Measurements from ENCODE around the gene SIK2. TPM values are rescaled to one million over a fixed set of nuclear protein-coding genes. Genes with fewer than 3 reads are reported as not detected.

SIK2 gene
- total RNA-seq, 4 donors from 2014 or later = 16.2 to 27.6 (median 20.9) TPM

- H3K4me1 ChIP-seq = peaks cover 5 to 44% (median 19%) of the 10 kb centered on the region in 3 donors
- H3K27me3 ChIP-seq = no peaks in the 10 kb centered on the region
- no peak overlapping the region for H3K27ac ChIP-seq
- peaks cover 0 to 58% of the 10 kb centered on the region in 2 donors for H3K36me3 ChIP-seq
- WGBS, 2 donors (ENCODE audit: low coverage in 1 of 2) = 85 to 100% methylated on average over 2 of the region's 2 CpGs
- TF ChIP-seq EP300 (IDR thresholded peaks at IDR 0.05) = no peak
- no peak for TF ChIP-seq POLR2A (IDR thresholded peaks at IDR 0.05)
- TF ChIP-seq CTCF (IDR thresholded peaks at IDR 0.05) = no peak
- no peak for TF ChIP-seq POLR2AphosphoS5 (IDR thresholded peaks at IDR 0.05)
- no peak overlapping the region for H3K4me3 ChIP-seq
- ATAC-seq = no peak
- H3K9me3 ChIP-seq = no peaks in the 10 kb centered on the region
Observed at GRCh38 chr11:111741751-111742150, 139.5 kb downstream of the SIK2 start.

GRCh38 chr11:111743700-111744099 is 141.5 kb downstream of the SIK2 start:
- Histone ChIP-seq H3K9me3 (no peaks in the 10 kb centered on the region), H3K27me3 (no peaks in the 10 kb centered on the region), H3K27ac (no peak overlapping the region), H3K36me3 (peaks cover 0 to 77% of the 10 kb centered on the region in 2 donors), H3K4me3 (no peak overlapping the region), H3K4me1 (peaks cover 0 to 24% (median 0%) of the 10 kb centered on the region in 3 donors)
- TF ChIP-seq POLR2AphosphoS5 (IDR thresholded peaks at IDR 0.05) = no peak
- TF ChIP-seq POLR2A (IDR thresholded peaks at IDR 0.05) = no peak
- TF ChIP-seq CTCF (IDR thresholded peaks at IDR 0.05) = no peak
- no peak for TF ChIP-seq EP300 (IDR thresholded peaks at IDR 0.05)
- ATAC-seq = no peak
- WGBS, 2 donors (ENCODE audit: low coverage in 1 of 2) = 83 to 85% methylated on average over 1 to 2 of the region's 2 CpGs

- Histone ChIP-seq H3K36me3 (peaks cover 0 to 87% of the 10 kb centered on the region in 2 donors), H3K27me3 (no peaks in the 10 kb centered on the region), H3K27ac (peak overlapping the region; percentile 35 to 71 (median 58)), H3K4me1 (peaks cover 0 to 19% (median 0%) of the 10 kb centered on the region in 3 donors), H3K4me3 (no peak overlapping the region), H3K9me3 (no peaks in the 10 kb centered on the region)
- TF ChIP-seq POLR2AphosphoS5 (IDR thresholded peaks at IDR 0.05) (no peak), POLR2A (IDR thresholded peaks at IDR 0.05) (no peak), EP300 (IDR thresholded peaks at IDR 0.05) (no peak), CTCF (IDR thresholded peaks at IDR 0.05) (no peak)
- WGBS, 2 donors (ENCODE audit: low coverage in 1 of 2) = 22 to 82% methylated on average over 1 to 6 of the region's 6 CpGs
- ATAC-seq = peak; percentile 65
Observed at GRCh38 chr11:111745719-111746504, 143.7 kb downstream of the SIK2 start.

GRCh38 chr11:111748035-111748804 is 146.0 kb downstream of the SIK2 start:
- 62 to 83% methylated on average over 5 to 7 of the region's 7 CpGs for WGBS, 2 donors (ENCODE audit: low coverage in 1 of 2)
- Histone ChIP-seq H3K27me3 (no peaks in the 10 kb centered on the region), H3K27ac (peak overlapping the region in 1 of 4 donors; percentile 16), H3K4me3 (no peak overlapping the region), H3K4me1 (peaks cover 0 to 19% (median 0%) of the 10 kb centered on the region in 3 donors), H3K9me3 (no peaks in the 10 kb centered on the region), H3K36me3 (peaks cover 0 to 88% of the 10 kb centered on the region in 2 donors)
- ATAC-seq = no peak
- TF ChIP-seq POLR2AphosphoS5 (IDR thresholded peaks at IDR 0.05) (no peak), POLR2A (IDR thresholded peaks at IDR 0.05) (no peak), EP300 (IDR thresholded peaks at IDR 0.05) (no peak), CTCF (IDR thresholded peaks at IDR 0.05) (no peak)
